22Rv1 (cell line): ENCODE results near the gene BARX1.

Experiments
- H3K27ac ChIP-seq: fragments of 450-650 bp; 2 replicates; pipeline ENCODE4 v1.5.1; 2017
- CTCF ChIP-seq: fragments of 450-650 bp; IDR thresholded peaks from 2 replicates; pipeline ENCODE4 v1.5.1; 2017; ENCODE audit warnings: mild to moderate bottlenecking
- ZFX ChIP-seq: fragments of 450-650 bp; IDR thresholded peaks from 2 replicates; pipeline ENCODE4 v1.6.1; 2017; ENCODE audit warnings: antibody characterized with exemption, borderline replicate concordance

BARX1 gene

DNA sequence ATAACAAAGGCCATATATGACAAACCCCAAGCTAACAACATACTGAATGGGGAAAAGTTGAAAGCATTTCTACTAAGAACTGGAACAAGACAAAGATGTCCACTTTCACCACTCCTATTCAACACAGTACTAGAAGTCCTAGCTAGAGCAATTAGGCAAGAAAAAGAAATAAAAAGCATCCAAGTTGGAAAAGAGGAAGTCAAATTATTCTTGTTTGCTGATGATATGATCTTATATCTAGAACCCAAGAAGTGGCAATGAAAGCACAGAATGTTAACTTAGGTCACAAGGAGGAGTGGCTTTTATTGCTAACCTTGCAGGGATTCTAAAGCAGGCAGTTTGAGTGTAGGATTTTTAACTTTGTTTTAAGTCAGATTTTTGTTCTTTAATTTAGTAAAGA lies 35.3 kb upstream of the BARX1 start:
- no peak for TF ChIP-seq CTCF
- TF ChIP-seq ZFX = no peak
- no peak overlapping the region for H3K27ac ChIP-seq

GRCh38 chr9:93988056-93988455 lies 32.9 kb upstream of the BARX1 start:
- no peak overlapping the region for H3K27ac ChIP-seq
- no peak for TF ChIP-seq ZFX
- TF ChIP-seq CTCF = no peak

GRCh38 chr9:93984860-93985259 lies 29.7 kb upstream of the BARX1 start:
- H3K27ac ChIP-seq = no peak overlapping the region
- no peak for TF ChIP-seq ZFX
- no peak for TF ChIP-seq CTCF

DNA sequence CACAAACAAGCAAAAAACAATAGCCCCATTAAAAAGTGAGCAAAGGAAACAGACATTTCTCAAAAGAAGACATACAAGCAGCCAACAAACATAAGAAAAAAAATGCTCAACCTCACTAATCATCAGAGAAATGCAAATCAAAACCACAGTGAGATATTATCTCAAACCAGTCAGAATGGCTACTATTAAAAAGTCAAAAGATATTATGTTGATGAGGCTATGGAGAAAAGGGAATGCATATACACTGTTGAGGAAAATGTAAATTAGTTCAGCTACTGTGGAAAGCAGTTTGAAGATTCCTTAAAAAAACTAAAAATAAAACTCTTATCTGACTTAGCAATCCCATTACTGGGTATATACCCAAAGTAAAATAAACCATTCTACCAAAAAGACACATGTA lies 28.7 kb upstream of the BARX1 start:
- H3K27ac ChIP-seq = no peak overlapping the region
- no peak for TF ChIP-seq CTCF
- TF ChIP-seq ZFX = no peak

GRCh38 chr9:93979721-93980120 lies 24.6 kb upstream of the BARX1 start:
- no peak overlapping the region for H3K27ac ChIP-seq
- TF ChIP-seq ZFX (no peak), CTCF (no peak)

DNA sequence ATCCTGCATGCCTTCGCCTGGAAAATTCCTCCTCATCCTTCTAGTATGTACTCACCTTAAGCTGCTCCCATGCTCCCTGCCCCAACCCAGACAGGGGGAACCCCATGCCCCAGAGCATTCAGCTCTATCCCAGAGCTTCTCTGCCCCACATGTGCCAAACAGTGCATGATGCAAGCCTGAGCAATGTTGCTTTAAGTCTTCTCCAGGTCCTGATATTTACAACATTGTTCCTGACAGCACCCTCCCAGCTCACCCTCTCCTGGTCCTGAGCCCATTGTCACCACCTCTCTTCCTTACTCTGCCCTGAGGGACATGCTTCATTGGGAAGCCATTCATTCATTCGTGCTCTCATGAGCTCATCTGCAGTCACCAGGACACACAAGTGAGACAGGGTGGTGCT lies 23.4 kb upstream of the BARX1 start:
- TF ChIP-seq ZFX = no peak
- no peak for TF ChIP-seq CTCF
- H3K27ac ChIP-seq = no peak overlapping the region

DNA sequence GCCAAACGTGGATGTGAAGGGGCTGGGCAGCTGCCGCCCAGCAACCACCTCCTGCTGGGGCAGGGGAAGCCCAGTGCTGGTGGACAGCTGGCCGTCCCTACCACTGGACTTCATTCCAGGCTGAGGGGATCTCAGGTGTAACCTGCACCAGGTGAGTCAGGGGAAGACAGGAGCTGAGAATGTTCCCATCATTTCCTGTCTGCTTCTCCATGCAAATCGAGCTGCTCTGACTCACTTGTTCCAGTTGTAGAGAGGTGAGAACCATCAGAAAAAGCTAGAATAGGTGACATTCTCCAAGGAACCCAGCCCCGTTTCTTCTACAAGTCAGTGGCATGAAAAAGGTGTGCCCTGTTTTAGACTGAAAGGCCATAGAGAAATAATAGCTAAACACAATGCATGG lies 21.8 kb upstream of the BARX1 start:
- H3K27ac ChIP-seq = no peak overlapping the region
- no peak for TF ChIP-seq CTCF
- TF ChIP-seq ZFX = no peak
